IPS-NIHi11 (cell line): ENCODE results near the gene BZW2.
"Not testable (repeated sequence)": the region's sequence is repeated elsewhere in the genome, so short reads cannot be mapped to it uniquely, and the experiment has no call there.

ENCODE experiments used
- DNase-seq: peaks from one replicate; pipeline ENCODE4 v3.0.0; 2012; ENCODE audit warnings: mixed read lengths, low spot score

The BZW2 gene

DNA sequence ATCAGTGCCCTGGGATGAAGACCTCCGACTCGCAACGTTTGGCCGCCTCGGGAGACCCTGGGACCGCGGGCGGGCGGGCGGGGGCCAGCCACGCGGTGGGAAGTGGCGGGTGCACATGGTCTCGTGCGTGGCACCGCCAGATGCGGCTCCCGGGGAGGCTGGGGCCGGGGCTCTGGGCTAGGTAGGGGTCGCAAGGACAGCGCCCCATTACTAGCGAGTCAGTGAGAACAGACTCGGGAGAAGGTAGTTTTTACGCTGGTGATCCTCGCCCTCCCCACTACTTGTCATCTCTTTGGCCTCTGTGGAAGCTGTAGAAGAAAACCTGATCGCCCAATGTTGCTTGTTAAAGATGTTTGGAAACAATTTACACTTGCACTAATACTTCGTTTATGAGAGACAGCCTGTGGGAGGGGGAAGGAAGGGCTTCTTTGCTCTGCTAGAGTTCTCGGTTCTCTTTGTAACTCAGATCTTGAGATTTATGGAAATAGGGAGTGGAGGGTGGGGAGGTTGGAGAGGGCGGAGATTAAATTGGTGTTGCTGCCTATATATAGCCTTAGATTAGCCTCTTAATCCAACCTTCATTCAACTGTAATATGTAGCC, 591 bp downstream of the BZW2 start:
- no peak for DNase-seq

DNA sequence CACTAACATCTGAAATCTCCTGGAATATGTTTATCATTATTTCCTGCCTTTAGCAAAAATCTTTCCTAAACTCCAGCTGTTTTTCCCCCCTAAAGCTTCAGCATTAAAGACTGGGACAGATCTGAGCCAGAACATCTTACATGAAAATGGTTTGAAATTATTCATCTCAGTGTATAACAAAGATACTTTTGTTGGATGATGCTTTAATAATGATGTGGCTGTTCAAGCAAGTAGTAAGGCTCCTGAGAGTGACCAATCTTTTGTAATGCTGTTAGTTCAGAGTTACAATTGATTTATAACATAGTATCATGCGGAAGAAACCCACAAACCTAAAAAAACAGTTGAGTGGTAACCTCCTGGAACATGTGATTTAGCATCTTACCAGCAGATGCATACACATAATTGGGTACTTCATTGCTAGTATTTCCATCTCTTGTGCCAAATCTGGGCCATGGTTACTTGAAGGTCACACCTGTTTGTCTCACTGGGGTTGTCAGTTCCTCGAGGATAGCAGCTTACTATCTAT, 1.5 kb downstream of the BZW2 start:
- DNase-seq = no peak

DNA sequence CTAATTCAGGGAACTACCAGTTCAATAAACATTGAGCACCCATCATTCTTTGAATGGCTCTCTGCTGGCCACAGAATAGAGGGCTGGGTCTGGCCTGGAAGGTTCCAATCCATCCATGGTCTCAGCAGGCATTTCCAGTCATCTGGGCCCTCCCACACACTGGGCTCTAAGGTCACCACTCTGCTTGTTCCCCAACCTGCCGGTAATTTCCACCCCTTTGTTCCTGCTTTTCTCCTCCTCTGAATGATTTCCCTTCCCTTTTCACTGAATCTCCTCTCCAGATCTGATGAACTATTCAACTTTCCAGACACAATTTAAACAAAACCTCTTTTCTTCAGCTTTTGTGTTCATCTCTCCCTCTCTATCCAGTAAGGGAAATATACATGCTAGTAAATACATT, 2.6 kb downstream of the BZW2 start:
- DNase-seq = peak; percentile 20

DNA sequence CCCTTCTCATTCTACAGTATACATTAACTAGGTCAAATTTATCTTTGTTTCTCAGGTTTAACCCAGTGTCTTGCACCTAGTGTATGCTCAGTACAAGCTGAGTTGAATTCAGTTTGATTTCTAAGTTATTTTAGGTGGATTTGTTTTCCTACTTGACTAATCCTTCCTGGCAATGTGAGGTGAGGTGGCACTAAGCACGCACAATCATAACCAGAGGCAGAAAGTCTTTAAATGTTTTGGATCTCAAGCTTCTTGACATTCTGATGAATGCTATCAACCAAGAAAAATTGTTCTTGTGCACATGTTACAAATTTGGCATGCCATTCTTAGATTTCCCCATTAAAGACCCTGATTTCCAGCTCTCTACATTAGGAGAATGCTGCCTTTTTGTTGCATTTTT, 3.2 kb downstream of the BZW2 start:
- DNase-seq = no peak

DNA sequence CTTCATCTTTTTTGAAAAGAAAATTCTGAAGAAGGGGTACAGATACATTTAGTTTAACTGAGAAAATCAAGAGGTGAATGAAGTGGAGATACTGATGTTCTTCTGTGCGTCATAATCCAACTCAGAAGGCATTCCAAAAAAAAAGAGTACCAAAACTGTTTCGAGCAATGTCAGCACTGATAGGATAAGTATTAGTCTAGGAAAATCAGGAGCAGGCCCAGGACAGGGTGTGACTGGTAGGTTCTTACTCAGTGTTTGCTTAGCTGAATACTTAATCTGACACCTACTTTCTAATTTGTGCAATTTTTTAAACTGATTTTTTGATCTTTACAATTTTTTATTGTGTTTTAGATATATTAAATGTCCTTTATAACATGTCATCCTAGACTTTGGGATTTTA, 4.3 kb downstream of the BZW2 start:
- no peak for DNase-seq

DNA sequence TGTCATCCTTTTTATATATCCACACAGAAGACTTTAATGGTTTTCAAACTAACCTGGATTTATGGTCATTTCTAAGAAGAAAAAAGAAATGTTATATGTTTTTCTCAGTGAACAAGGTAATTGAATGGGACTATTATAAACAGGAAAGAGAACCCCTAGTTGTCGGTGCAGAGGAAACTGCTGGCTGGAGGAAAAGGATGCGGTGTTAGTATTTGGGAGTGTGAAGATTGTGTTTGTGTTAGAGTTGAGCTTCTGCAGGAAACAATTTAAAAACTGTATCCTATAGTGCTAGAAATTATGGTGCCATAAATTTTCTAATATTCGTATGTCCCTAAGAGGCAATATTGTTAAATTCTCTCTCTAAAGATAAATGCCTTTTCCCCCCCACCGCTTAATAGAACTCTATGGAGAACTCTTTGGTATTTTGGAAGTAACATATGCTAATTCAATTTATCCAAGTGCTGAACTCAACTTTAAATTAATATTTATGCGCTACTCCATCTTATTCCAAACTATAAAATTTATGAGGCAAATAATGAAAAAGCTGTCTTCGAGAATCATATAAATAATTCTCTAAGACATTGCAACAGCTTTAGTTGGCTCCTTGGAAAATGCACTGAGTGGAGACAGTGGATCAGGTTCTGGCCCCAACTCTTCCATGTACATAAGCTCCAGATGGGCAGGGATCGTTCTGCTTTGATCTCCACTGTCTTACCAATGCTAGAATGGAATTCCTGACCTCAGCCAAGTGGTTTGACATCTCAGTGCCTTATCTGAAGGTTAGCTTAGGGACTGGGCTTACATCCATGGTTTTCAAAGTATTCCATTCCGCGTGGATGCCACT, 5.6 kb downstream of the BZW2 start:
- no peak for DNase-seq

- no peak for DNase-seq
Observed at GRCh38 chr7:16652240-16652583, 6.2 kb downstream of the BZW2 start.

DNA sequence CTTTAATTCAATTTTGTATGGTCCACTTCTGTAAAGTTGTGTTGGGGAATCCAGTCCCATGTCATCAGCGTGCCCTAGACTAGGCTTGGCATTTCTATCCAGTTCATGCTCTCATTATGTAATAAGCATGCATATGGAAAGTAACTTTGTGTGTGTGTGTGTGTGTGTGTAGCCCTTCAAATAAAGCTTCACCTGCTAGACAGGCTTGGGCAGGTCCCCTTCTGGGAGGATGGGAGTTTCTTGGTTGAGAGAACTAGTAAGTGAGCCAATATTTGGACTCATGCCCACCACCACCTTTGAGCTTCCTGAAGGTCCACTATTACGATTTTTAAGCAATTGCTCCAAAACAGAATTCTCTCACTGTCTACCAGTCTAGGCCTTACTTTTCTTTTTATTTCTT, 6.9 kb downstream of the BZW2 start:
- no peak for DNase-seq

DNA sequence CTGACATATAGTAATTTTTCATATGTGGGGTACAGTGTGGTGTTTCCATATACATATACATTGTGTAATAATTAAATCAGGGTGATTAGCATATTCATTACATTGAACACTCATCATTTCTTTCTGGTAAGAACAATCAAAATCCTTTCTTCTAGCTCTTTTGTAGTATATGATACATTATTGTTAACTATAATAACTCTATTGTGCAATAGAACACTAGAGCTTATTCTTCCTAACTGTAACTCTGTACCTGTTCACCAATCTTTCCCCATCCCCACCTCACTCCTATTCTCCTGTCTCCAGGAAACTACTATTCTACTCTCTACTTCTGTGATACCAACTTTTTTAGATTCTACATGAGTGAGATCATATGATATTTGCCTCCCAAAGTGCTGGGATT, 9.4 kb downstream of the BZW2 start:
- DNase-seq = no peak

DNA sequence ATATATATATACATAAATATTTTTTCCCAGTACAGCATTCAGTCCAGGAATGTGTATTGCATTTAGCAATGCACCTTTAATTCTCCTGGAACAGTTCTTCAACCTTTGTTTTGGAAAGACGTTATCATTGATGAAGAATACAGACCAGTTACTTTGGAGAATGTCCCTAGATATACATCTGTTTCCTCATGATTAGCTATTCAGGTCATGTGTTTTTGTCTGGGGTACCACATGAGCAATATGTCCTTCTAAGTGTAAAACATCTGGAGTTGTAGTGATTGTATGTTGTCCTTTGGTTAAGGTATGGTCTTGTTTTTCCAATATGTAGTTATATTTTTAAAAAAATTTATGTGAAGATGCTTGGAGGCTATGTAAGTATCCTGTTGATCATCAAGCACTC, 10.2 kb downstream of the BZW2 start:
- DNase-seq = no peak

DNA sequence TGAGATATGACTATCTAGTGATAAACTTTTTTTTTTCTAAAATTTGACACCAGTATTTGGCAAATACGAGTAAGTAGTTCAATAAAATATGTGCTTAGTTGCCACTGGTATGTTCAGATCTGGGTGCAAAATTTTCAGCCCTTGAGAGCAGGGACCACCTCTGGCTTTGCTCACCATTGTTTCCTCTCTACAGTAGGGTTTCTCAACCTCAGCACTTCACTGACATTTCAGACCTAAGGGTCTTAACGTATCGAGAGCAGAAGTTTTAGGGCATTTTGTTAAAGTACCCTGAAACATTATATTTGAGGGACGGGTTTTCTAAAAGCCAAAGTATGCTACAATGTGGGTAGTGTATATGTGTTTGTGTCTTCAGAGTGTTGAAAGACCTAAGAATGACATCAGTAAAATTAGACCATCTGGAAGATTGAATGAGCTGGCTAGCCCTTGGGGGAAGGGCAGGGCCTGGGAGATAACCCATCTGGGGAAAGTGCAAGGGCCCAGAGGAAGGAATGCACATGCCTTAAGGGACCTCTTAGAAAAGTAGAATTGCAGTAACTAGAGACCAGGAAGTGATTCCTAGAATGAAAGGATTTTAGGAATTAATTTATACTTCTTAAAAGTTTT, 11.8 kb downstream of the BZW2 start:
- peak; percentile 46 for DNase-seq

GRCh38 chr7:16659854-16660497, 14.0 kb downstream of the BZW2 start:
- DNase-seq = not testable (repeated sequence)

DNA sequence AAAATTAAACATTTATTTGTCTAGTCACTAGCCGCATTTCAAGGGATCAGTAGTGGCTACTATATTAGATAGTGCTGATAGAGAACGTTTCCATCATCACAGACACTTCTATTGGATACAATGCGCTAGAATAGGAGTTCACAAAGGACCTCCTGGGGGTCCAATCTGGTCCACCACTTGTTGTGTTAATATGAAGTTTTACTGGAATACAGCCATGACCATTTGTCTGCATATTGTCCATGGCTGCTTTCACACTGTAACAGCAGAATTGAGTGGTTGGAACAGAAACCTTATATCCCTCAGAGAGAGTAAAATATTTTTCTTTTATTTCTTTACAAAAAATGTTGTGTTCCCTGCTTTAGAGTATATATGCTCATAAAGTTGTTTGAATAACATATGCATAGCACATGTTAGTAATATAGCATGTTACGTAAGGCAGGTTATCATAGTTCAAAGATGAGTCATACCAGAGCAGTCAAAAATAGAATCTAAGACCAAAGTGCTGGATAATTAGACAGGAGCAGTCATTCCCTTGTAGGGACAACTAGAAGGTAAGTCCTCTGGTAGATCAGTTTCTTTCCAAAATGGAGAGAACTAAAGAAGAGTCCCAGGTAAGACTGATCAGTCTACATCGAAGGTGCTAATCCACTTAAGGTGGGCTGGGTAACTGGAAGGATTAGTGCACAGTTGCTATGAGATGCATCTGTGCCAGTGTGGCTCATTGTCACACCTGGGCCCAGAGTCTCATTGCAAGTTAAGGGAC, 14.9 kb downstream of the BZW2 start:
- DNase-seq = no peak

GRCh38 chr7:16661924-16662323, 15.9 kb downstream of the BZW2 start:
- no peak for DNase-seq

- DNase-seq = no peak
Observed at GRCh38 chr7:16667355-16667754, 21.4 kb downstream of the BZW2 start.

DNA sequence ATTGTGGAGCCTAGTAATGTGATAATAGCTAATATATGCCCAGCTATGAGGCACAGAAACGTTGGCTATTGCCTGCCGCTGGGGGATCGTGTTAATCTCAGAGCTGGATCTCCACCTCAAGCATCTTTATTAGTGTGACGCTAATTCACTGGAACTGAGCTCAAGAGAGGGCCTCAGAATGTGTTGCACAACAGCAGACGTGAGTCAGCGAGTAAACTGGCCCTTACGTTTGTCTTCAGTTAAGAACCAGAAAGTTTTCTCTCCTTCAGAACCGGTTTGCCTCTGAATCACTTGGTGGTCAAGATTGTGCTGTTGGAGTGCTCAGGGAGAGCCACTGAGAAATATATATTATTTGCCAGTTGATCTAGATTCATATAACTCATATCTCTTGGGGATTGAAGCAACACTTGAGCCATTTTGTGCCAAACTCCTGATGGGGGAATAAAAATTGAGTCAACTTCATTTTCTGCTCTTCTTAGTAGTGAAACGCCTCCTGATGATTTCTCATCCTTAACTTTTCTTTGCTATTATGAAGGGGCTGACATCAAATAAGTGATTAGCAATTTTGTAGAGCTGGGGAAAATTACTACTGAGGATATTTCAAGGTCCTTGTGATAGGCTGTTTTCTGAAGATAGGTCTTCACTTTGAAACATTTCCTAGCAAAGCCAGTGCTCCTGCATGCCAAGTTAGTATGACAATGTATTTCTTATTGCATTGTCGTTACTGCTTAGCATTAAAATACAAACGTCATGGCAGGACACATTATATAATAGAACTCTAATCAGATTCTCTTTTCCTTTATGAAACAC, 22.3 kb downstream of the BZW2 start:
- peak; percentile 30 for DNase-seq

GRCh38 chr7:16668978-16669377, 23.0 kb downstream of the BZW2 start:
- DNase-seq = no peak

- no peak for DNase-seq
Observed at GRCh38 chr7:16669581-16669980, 23.6 kb downstream of the BZW2 start.

GRCh38 chr7:16670021-16670420, 24.0 kb downstream of the BZW2 start:
- no peak for DNase-seq

GRCh38 chr7:16670731-16671344, 24.9 kb downstream of the BZW2 start:
- DNase-seq = no peak

DNA sequence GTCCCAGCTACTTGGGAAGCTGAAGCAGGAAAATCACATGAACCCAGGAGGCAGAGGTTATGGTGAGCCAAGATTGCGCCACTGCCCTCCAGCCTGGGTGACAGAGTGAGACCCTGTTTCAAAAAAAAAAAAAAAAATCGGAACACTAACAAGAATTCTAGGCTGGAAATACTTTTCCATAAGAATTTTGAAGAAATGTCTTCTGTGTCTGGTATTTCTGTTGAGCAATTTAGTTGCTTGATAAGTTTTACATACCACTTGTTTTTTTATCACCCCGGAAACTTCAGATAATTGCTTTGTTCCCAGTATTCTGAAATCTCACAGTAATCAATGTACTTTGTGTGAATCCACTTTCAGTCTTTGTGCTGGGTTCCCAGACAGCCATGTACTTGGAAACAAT, 25.8 kb downstream of the BZW2 start:
- DNase-seq = no peak
